Measurements from ENCODE around the gene ETV6.
A peak's percentile ranks its signal among the peaks of the same experiment; 100 is the strongest.

ETV6 gene

DNA sequence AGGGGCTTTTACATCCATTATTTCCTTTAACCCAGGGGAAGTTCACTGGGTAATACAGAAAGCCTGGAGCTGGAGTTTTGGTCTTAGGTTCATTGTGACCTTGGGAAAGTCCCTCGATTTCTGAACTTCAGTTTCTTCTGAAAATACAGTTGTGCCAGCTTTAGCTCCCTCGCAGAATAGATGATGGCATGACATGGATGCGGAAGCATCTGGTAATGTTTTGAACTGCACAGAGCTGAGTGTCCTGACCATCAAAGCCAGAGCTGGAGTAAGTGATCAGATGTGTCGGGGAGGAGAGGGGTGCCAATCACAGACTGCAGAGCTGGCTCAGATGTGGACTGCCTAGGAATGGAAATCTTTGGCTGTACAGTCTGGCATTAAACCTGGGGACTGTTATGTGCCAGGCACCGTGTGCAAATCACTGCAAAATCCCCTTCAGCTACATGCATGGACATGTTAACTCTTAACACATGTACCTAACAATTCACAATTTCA lies 180.9 kb downstream of the ETV6 start:
- peak in 1 of 2 donors; percentile 46 for DNase-seq

DNA sequence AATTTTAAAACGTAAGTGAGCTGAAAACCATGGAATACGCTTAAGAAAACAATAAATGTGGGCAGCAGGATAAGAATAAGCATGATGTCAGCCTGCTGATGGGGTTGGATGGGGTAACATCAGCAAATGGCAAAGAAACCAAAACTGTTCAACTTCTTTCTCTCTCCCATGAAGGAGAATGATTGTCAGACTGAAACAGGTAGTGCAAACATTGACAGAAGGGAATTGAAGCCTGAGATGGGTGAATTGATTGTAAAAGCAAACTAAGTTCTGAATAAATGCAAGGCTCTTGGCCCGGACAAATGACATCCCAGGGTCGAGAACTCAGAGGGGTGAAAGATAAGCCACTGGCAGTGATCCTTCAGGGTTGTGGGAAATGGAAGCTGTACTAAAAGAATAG lies 182.6 kb downstream of the ETV6 start:
- peak; percentile 45 to 62 for DNase-seq

- DNase-seq = no peak
Observed at GRCh38 chr12:11833174-11833895, 183.9 kb downstream of the ETV6 start.

DNA sequence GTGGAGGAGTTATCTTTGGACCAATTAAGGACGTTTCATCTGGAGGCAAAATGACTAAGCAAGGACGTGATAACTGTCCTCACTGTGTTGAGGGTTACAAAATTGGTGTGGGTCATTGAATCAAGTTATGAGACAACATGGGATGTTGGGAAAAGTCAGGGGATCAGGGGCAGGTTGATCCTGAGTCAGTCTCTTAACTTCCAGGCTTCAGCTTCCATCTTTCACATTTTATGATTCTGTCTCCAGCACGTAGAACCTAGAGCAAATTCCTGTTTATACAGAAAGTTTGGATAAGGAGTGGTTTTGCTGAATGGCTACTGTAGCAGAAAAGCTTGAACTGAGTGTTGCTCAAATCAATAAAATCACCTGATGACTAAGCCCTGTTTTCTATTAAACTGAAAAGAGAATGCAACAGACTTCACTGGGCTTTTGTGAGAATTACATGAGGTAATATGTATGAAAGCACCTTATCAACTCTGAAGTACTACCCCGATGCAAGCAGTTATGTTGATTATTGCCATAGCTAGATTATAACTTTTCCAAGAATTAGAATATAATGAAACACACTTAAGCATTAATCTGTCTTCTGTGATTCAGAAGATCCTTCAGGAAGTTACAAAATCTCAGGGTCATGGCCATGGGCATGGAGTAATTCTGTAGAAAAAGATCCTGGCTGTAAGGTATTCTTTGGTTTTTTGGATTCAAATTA lies 184.8 kb downstream of the ETV6 start:
- peak; percentile 58 to 70 for DNase-seq

- peak; percentile 32 to 57 for DNase-seq
Observed at GRCh38 chr12:11834931-11835330, 185.5 kb downstream of the ETV6 start.

- peak; percentile 95 to 98 for DNase-seq
Observed at GRCh38 chr12:11836282-11837151, 187.0 kb downstream of the ETV6 start.

- no peak for DNase-seq
Observed at GRCh38 chr12:11837216-11837934, 187.9 kb downstream of the ETV6 start.

- no peak for DNase-seq
Observed at GRCh38 chr12:11838403-11838802, 188.9 kb downstream of the ETV6 start.

DNA sequence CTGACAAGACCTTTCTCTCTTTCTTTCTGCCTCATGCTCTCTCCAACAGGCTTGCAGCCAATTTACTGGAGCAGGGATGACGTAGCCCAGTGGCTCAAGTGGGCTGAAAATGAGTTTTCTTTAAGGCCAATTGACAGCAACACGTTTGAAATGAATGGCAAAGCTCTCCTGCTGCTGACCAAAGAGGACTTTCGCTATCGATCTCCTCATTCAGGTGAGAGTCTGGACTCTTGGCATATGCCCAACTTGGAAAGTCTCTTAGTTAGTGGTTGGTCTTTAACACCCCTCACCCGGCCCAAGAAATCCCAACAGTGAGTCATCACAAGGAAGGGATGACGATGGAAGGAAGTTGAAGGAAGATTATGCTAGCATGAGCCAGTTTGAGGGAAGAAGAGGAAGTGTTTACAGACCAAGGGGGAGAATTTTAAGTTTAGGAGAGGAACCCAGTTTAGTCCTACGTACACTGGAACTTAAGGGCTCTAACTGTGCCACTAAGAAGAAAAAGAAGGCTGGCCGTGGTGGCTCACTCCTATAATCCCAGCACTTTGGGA lies 189.7 kb downstream of the ETV6 start:
- peak; percentile 77 to 82 for DNase-seq

DNA sequence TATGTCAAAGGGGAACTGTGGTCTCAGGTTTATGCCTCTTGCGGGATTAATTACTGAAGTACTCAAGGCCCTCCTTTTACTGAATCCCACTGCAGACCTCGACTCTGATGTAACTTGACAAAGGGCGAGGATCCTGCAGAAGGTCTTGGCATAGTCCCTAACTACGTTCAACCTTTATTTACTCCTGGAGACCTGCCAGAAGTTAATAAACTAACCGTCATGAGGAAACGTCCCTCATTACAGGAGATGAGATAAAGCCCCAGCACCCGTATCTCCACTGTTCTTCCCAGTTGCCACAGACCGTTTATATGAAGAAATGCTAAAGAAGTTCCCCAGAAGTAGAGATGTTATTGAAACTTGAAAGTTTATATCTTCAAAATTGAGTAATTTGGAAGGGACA lies 190.9 kb downstream of the ETV6 start:
- peak; percentile 21 to 37 for DNase-seq

GRCh38 chr12:11846488-11846887 lies 197.0 kb downstream of the ETV6 start:
- DNase-seq = no peak

DNA sequence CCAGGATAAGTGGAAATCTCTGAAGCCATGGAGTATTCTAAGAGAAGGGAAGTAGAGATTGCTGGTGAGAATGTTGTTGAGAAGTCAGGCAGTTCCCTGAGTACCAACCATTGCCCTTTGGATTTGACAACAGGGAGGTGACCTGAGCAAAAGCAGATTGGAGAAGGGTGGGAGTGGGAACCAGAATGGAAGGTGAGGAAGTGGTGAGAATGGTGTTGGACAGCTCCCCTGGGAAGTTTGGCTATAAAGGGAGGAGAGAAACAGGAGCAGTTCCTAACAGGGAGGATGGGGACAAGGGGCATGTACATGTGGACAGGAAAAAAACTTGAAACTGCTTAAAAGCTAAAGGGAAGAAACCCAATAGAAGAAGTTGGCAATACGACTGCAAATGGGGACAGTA lies 198.1 kb downstream of the ETV6 start:
- no peak for DNase-seq

DNA sequence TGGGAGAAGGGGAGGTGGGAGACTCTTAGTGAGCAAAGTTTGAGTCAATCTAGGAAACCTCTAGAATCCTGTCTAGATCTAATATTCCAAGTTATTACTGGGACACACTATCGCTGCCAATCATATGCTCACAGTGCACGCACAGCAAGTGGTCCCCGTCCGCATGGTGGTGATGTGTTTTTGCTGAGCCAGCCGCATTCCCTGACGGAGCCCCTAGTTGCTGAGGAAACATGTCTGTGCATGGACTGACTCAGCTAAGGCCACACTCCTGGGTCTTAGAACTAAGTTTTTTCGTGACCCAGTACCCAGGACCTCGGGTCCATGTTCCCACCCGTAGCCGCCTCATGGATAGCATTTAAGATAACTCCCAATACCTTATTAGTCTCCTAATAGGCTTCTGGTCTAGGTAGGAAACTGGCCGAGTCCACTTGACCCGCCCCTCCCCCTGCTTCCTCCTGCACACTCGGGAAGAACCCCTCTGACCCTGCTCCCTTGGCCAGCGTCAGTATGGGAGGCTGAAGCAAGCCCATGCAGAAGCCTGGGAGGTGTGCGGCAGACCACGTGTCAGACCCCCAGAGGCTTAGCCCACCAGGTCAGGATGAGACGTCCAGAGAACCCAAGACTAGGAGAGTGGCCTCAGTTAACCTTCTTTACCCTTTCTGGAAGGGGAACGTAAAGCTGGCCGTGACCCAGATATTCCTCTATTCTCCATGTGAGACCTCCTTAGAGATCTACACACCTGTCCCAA lies 200.5 kb downstream of the ETV6 start:
- DNase-seq = no peak

GRCh38 chr12:11853126-11853525 lies 203.7 kb downstream of the ETV6 start:
- no peak for DNase-seq

DNA sequence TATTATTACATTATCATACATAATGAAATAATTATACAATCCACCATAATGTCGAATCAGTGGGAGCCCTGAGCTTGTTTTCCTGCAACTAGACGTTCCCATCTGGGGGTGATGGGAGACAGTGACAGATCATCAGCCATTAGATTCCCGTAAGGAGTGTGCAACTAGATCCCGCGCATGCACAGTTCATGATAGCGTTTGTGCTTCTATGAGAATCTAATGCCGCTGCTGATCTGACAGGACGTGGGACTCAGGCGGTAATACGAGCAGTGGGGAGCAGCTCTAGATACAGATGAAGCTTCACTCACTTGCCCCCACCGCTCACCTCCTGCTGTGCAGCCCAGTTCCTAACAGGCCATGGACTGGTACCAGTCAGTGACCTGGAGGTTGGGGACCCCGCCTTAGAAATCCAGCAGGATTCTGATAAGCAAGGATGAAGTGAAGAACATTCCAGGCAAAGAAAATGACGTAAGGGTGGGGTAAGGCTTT lies 204.6 kb downstream of the ETV6 start:
- no peak for DNase-seq

DNA sequence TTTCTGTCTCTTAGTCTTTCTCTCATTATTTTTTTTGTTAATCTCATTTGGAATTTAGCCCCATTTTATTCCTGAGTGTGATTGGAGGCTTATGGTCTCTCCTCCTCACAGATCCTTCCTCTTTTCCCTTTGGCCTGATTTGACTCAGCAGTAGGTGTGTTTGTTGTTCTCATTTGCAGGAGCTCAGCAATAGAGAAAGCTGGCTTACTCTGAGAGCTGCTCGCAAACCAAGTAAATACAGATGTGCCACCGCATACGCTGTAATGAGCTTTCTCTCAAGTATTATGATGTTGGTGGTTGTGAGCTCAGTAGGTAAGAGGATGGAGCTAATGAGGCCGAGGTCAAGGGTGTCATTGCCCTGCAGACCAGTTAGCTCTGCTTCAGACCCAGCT lies 206.5 kb downstream of the ETV6 start:
- DNase-seq = peak; percentile 54 to 66

DNA sequence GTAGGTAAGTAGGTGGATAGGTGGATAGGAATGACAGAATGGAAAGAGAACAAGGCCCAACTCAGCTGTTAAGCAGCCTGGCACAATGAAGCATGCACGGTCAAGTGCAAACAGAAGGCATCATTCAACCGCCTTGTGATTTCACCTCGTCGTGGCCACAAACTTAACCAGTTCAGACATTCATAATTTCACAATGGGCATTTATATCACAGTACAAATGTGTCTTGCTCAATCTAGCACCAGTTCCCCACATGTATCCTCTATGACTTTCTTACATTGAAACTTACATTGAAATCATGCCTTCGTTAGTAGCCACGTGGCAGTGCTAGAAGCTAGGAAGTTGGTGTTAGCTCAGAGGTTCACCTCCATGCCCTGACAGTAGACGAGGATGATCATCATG lies 207.5 kb downstream of the ETV6 start:
- peak; percentile 93 to 96 for DNase-seq

- no peak for DNase-seq
Observed at GRCh38 chr12:11859705-11860425, 210.4 kb downstream of the ETV6 start.

GRCh38 chr12:11861155-11861863 lies 211.8 kb downstream of the ETV6 start:
- DNase-seq = no peak
